ENCODE results near the gene NCK2.

NCK2 gene

GRCh38 chr2:105777506-105778055, 32.9 kb downstream of the NCK2 start:
- no peak for DNase-seq (ENCODE audit: low read depth)

GRCh38 chr2:105778080-105778607, 33.4 kb downstream of the NCK2 start:
- DNase-seq (ENCODE audit: low read depth): no peak

- DNase-seq (ENCODE audit: low read depth): no peak
Observed at GRCh38 chr2:105779394-105779793, 34.7 kb downstream of the NCK2 start.

DNA sequence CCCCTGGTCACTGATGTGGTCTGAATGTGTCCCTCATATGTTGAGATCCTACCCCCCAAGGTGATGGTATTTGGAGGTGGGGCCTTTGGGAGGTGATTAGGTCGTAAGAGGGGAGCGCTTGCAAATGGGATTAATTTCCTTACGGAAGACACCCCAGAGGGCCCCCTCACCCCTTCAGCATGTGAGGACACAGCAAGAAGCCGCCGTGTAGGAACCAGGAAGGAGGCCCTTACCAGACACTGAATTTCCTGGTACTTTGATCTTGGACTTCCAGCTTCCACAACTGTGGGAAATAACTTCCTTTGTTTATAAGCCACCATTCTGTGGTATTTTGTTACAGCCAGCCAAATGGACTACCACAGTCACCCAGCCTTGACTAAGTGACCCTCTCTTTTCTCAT, 35.9 kb downstream of the NCK2 start:
- DNase-seq (ENCODE audit: low read depth): no peak

- no peak for DNase-seq (ENCODE audit: low read depth)
Observed at GRCh38 chr2:105781274-105781978, 36.7 kb downstream of the NCK2 start.

GRCh38 chr2:105782123-105782522, 37.4 kb downstream of the NCK2 start:
- DNase-seq (ENCODE audit: low read depth): no peak

- no peak for DNase-seq (ENCODE audit: low read depth)
Observed at GRCh38 chr2:105782646-105783045, 37.9 kb downstream of the NCK2 start.

GRCh38 chr2:105783151-105783738, 38.5 kb downstream of the NCK2 start:
- DNase-seq (ENCODE audit: low read depth): no peak

GRCh38 chr2:105783972-105784371, 39.3 kb downstream of the NCK2 start:
- no peak for DNase-seq (ENCODE audit: low read depth)

- DNase-seq (ENCODE audit: low read depth): no peak
Observed at GRCh38 chr2:105784589-105784988, 39.9 kb downstream of the NCK2 start.

GRCh38 chr2:105785095-105785847, 40.6 kb downstream of the NCK2 start:
- no peak for DNase-seq (ENCODE audit: low read depth)

DNA sequence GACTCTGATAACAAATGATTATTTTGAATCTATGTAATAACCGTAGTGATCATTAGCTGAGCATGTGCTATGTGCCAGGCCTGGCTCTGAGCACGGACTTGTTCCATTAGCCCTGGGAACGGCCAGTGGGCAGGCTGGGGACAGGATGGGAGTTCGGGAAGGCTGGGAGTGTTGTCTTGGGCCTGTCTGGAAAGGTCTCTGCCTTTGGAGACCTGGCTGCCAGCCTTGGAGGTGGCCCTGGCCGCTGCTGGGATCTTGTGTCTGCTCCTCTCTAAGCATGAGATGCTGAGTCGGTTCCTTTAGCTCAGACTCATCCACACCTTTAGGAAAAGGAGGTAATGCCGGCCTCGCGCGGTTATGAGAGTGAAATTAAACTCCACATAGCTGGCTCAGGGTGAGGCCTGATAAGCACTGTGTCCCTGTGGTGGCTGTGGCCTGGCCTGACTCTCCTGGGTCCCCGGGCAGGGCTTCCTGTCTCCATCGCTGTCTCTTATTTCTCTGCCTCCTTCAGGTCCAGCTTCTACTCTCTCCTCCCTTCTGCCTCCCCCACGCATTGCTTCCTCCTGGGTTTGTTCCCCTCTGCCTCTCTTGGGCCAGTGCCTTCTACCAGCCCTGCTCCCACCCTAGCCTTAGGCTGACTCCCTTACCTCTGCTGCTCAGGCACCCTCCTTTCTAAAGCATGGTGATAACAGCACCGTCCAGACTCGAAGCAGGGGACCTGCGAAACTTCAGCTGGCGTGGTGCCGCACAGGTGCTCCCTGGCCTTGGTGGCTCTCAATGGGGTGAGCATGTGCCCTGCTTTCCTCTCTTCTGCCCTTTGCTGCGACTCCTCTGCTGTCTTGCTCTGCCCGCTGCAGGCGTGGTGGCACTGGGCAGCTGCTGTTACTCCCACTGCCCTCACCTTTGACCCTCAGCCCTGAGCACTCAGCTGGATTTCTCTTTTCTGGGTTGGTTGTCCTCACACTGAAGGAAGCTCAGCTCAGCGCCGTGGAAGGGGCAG, 41.8 kb downstream of the NCK2 start:
- DNase-seq (ENCODE audit: low read depth): no peak

DNA sequence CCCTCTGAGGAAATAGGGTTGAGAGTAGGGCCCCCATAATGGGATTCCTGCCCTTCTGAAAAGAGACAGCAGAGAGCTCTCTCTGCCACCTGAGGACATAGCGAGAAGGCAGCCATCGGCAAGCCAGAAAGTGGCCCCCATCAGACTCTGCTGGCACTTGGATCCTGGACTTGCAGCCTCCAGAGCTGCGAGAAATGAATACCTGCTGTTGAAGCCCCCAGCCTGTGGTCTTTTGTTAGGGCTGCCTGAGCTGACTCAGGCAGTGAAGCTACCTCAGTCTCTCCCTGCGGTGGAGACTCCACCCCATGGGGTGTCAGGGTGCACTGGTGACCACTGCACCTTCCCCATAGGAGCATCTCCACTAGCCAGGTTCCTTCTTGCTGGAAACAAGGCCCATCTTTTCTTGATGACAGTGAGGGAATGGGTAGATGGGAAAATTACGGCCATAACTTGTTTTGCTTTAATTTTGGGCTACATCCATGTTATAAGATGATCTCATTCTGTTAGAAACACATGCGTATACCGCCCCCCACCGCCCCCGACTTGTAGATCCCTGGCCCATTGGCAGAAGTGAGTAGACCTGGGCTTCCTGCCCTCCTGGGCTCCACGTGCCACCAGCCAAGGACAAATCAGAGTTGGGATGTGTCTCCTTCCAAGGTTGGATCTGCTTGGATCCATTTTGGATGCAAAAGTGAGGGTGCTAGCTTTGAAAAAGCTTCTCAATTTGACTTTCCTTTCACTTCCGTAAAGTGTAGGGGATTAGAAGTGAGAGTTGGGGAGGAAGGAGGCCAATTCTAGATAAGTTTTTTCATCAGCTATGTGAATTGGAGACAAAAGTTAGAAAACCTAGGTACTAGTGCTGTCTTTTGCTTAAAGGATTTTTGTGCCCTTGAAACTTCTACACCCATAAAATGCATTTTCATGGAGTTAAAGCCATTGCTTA, 42.9 kb downstream of the NCK2 start:
- DNase-seq (ENCODE audit: low read depth): no peak

GRCh38 chr2:105788670-105789290, 44.1 kb downstream of the NCK2 start:
- DNase-seq (ENCODE audit: low read depth): no peak

DNA sequence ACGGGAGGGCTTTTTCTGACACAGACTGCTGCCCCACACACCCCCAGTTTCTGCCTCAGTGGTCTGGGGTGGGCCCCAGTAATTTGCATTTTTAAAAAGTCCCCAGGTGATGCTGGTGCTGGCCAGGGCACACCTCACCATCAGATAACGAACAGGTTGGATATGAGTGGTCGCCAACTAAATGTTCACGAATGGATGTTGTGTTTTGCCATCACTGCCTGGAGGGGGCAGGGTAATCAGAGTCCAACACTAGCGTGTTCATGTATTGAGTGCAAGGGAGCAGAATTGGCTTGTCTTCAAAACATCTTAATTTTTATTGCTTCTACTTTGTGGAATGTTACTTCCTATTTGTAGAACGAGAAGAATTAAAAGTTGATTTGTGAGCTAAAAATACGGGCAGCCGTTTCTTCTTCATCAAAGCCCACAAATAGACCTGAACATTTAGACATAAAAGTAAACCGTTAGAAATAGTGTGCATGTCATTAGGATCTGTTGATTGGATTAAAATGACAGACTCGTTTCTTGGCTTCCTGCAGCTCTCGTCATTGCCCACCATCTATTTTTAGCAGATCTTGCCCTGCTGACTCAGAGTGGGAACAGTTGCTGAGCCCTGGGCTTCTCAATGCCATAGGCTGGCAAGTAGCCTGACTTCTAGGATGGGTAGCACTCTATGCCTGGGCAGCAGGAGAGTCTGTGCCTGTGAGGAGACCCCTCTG, 45.2 kb downstream of the NCK2 start:
- DNase-seq (ENCODE audit: low read depth): peak; percentile 39

GRCh38 chr2:105790461-105791149, 45.9 kb downstream of the NCK2 start:
- no peak for DNase-seq (ENCODE audit: low read depth)

DNA sequence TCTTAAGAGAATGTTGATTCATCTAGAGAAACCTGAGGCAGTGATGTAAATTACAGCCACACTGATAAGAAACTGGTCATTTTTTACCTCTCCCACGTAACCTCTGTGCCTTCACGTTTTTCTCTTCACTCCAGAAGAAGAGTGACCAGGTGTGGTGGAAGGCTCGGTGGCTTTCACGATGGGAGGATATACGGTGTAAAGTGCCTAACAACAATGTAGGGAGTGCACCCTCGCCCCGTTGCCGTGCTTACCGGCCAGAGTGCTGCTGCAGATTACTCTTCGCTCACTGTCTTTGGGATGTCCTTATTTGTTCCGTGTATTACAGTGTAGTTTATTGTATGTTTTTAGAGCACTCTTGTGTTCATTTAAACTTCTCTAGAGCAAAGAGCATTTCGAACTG, 46.5 kb downstream of the NCK2 start:
- DNase-seq (ENCODE audit: low read depth): no peak

- DNase-seq (ENCODE audit: low read depth): no peak
Observed at GRCh38 chr2:105792561-105792960, 47.8 kb downstream of the NCK2 start.
